Naive thymus-derived CD8-positive, alpha-beta T cell (primary cell): ENCODE data around the gene GAL3ST2. TPM values are rescaled to one million over a fixed set of nuclear protein-coding genes. Genes with fewer than 3 reads are reported as not detected.
"Not testable (repeated sequence)": the region's sequence is repeated elsewhere in the genome, so short reads cannot be mapped to it uniquely, and the experiment has no call there.

Experiments
- ATAC-seq, 2 donors: fragments of 150-1000 bp; cut with Tn5 transposase in 1 of 2; sonication (Bioruptor Pico), chemical (Tn5 transposase) in 1 of 2; 1 replicate in 1 of 2; 2 replicates in 1 of 2; pipeline ENCODE4 v1.10.0; 2021; ENCODE audit warnings: mild to moderate bottlenecking in 2 of 2, moderate library complexity in 2 of 2
- POLR2A ChIA-PET: fragments of 350-600 bp; sonication (Branson Sonifier 250); formaldehyde crosslinking; loops from one replicate; lab custom pipeline; 2021; ENCODE audit warnings: antibody characterized with exemption; lab: Charles Lee
- DNase-seq, 10 donors: peaks; one replicate each; pipeline versions ENCODE4 v3.0.0 to v3.0.0-alpha.2; 2020 to 2022
- H3K27ac Mint-ChIP-seq, 10 donors: one replicate each; pipeline ENCODE4 v1.8.0; 2020 to 2022; ENCODE audit warnings: mild to moderate bottlenecking in 10 of 10, mixed read lengths in 10 of 10, moderate library complexity in 4 of 10, inconsistent platforms in 1 of 10
- H3K27me3 Mint-ChIP-seq, 5 donors: one replicate each; pipeline ENCODE4 v1.8.0; 2021 to 2022; ENCODE audit warnings: mixed read lengths in 5 of 5
- H3K36me3 Mint-ChIP-seq, 3 donors: one replicate each; pipeline ENCODE4 v1.8.0; 2020 to 2022; ENCODE audit warnings: mixed read lengths in 3 of 3, mild to moderate bottlenecking in 2 of 3, inconsistent platforms in 1 of 3
- H3K4me1 Mint-ChIP-seq, 4 donors: one replicate each; pipeline ENCODE4 v1.8.0; 2021 to 2022; ENCODE audit warnings: mixed read lengths in 4 of 4
- H3K4me3 Mint-ChIP-seq, 10 donors: one replicate each; pipeline ENCODE4 v1.8.0; 2020 to 2022; ENCODE audit warnings: mild to moderate bottlenecking in 10 of 10, mixed read lengths in 10 of 10, moderate library complexity in 6 of 10, inconsistent platforms in 1 of 10
- H3K9me3 Mint-ChIP-seq, 9 donors: one replicate each; pipeline ENCODE4 v1.8.0; 2020 to 2022; ENCODE audit warnings: mixed read lengths in 9 of 9, mild to moderate bottlenecking in 3 of 9, inconsistent platforms in 1 of 9, moderate library complexity in 1 of 9
- polyA plus RNA-seq, 3 donors: library from polyadenylated mRNA; unstranded; fragments of 300-500 nt; fragmentation: Illumina TruSeq; gene quantifications; one replicate each; pipeline ENCODE4 v1.2.3, GENCODE V29; 2021
- total RNA-seq, 8 experiments: library from RNA in 2 of 8; stranded (reverse) in 2 of 8; gene quantifications; one replicate each; pipeline ENCODE4 v1.2.3 and lab custom pipeline; 2021 to 2026

GAL3ST2 gene
- total and polyA plus RNA-seq, 5 experiments from 2014 or later = not detected

GRCh38 chr2:241738040-241738686, 38.5 kb upstream of the GAL3ST2 start:
- Mint-ChIP-seq H3K27ac (peak overlapping the region in 2 of 10 donors; percentile 58 to 66), H3K4me1 (peaks cover 11 to 49% (median 35%) of the 10 kb centered on the region in 4 donors), H3K9me3 (no peaks in the 10 kb centered on the region), H3K36me3 (no peaks in the 10 kb centered on the region), H3K4me3 (peak overlapping the region in 3 of 10 donors; percentile 6 to 52 (median 22)), H3K27me3 (no peaks in the 10 kb centered on the region)
- ATAC-seq (no peak), DNase-seq (no peak)
- POLR2A ChIA-PET = interaction anchor here (0.6 kb wide), 1 partner anchor 37 kb away, joined by 4 read pairs; no protein-coding TSS in a partner anchor

GRCh38 chr2:241739177-241739576, 37.4 kb upstream of the GAL3ST2 start:
- ATAC-seq (no peak), DNase-seq (no peak)
- no peaks in the 10 kb centered on the region for H3K9me3 Mint-ChIP-seq
- H3K4me1 Mint-ChIP-seq = peaks cover 11 to 43% (median 33%) of the 10 kb centered on the region in 4 donors
- POLR2A ChIA-PET = no interaction called here
- H3K36me3 Mint-ChIP-seq = peaks cover 0 to 7% (median 0%) of the 10 kb centered on the region in 3 donors
- no peaks in the 10 kb centered on the region for H3K27me3 Mint-ChIP-seq
- H3K27ac Mint-ChIP-seq = peak overlapping the region in 1 of 10 donors; percentile 51
- H3K4me3 Mint-ChIP-seq = peak overlapping the region in 2 of 10 donors; percentile 61 to 63

GRCh38 chr2:241739651-241740050, 37.0 kb upstream of the GAL3ST2 start:
- ATAC-seq = no peak
- Mint-ChIP-seq H3K4me3 (peak overlapping the region in 8 of 10 donors; percentile 24 to 63 (median 56)), H3K4me1 (peaks cover 11 to 43% (median 33%) of the 10 kb centered on the region in 4 donors)

GRCh38 chr2:241741016-241741415, 35.6 kb upstream of the GAL3ST2 start:
- no peaks in the 10 kb centered on the region for H3K9me3 Mint-ChIP-seq
- H3K27ac Mint-ChIP-seq = peak overlapping the region in 7 of 10 donors; percentile 22 to 83 (median 34)
- H3K4me1 Mint-ChIP-seq = peaks cover 11 to 39% (median 33%) of the 10 kb centered on the region in 4 donors
- peak; percentile 50 to 73 for ATAC-seq
- POLR2A ChIA-PET = interaction anchor here (0.6 kb wide), 1 partner anchor 9 kb away, joined by 3 read pairs; no protein-coding TSS in a partner anchor
- no peaks in the 10 kb centered on the region for H3K27me3 Mint-ChIP-seq
- peak in 3 of 10 donors; percentile 8 to 36 (median 24) for DNase-seq
- peaks cover 8 to 24% (median 12%) of the 10 kb centered on the region in 3 donors for H3K36me3 Mint-ChIP-seq
- peak overlapping the region; percentile 36 to 77 (median 61) for H3K4me3 Mint-ChIP-seq

More at GRCh38 chr2:241739651-241740050, 37.0 kb upstream of the GAL3ST2 start:
- DNase-seq = no peak
- H3K27ac Mint-ChIP-seq = peak overlapping the region in 8 of 10 donors; percentile 19 to 79 (median 46)
- no peaks in the 10 kb centered on the region for H3K27me3 Mint-ChIP-seq
- POLR2A ChIA-PET = interaction anchor here (0.5 to 0.9 kb wide), 2 partner anchors 37 to 288 kb away, joined by 3 read pairs; no protein-coding TSS in a partner anchor
- no peaks in the 10 kb centered on the region for H3K9me3 Mint-ChIP-seq
- peaks cover 0 to 10% (median under 1%) of the 10 kb centered on the region in 3 donors for H3K36me3 Mint-ChIP-seq

DNA sequence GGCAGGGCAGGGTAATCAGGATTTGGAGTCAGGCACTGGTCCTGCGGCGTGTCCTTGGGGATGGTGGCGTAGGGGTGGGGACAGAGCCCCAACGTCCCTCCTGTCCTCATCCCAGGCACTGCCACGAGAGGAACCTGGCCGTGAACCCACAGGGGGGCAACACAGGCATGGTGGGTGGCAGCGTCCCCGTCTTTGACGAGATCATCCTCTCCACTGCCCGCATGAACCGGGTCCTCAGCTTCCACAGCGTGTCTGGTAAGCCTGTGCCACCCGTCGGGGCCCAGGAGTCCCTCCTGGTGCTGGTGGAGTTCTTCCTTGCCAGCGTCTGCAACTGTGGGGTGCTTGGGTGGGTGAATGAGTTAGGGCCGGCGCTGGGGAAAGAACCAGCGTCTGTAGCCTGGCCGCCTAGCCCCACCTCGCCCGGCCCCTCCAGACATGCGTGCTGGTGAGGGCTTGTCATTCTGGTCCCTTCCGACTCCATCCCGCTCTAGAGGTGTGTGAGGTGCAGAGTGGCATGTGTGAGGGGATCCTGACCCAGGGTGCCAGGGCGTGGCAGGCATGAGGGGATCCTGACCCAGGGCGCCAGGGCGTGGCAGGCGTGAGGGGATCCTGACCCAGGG, 34.2 kb upstream of the GAL3ST2 start:
- Mint-ChIP-seq H3K4me3 (no peak overlapping the region), H3K9me3 (no peaks in the 10 kb centered on the region), H3K27me3 (no peaks in the 10 kb centered on the region), H3K36me3 (peaks cover 11 to 34% (median 17%) of the 10 kb centered on the region in 3 donors), H3K27ac (no peak overlapping the region), H3K4me1 (peaks cover 12 to 34% (median 30%) of the 10 kb centered on the region in 4 donors)
- DNase-seq (no peak), ATAC-seq (no peak)
- POLR2A ChIA-PET = no interaction called here

DNA sequence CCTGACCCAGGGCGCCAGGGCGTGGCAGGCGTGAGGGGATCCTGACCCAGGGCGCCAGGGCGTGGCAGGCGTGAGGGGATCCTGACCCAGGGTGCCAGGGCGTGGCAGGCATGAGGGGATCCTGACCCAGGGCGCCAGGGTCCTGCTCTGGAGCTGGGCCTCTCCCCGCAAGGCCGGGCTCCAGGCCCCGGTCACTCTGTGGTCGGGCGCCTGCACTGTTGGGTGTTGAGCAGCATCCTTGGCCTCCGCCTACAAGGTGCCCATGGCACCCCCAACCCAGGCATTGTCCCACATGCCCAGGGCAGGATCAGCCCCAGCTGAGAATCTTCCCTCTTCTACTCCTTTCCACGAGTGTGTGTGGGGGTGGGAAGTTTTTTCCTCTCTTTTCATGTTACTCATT, 33.6 kb upstream of the GAL3ST2 start:
- POLR2A ChIA-PET, H3K27ac Mint-ChIP-seq, H3K4me3 Mint-ChIP-seq, H3K27me3 Mint-ChIP-seq, ATAC-seq, DNase-seq, H3K9me3 Mint-ChIP-seq: not testable (repeated sequence)
- Mint-ChIP-seq H3K36me3 (peaks cover 11 to 37% (median 17%) of the 10 kb centered on the region in 3 donors), H3K4me1 (peaks cover 10 to 29% (median 25%) of the 10 kb centered on the region in 4 donors)

- no peak for ATAC-seq
- POLR2A ChIA-PET = interaction anchor here (0.6 kb wide), 1 partner anchor 30 kb away, joined by 4 read pairs; no protein-coding TSS in a partner anchor
- peaks cover 11 to 38% (median 19%) of the 10 kb centered on the region in 3 donors for H3K36me3 Mint-ChIP-seq
- H3K27ac Mint-ChIP-seq = peak overlapping the region in 2 of 10 donors; percentile 29 to 47
- no peak for DNase-seq
- H3K9me3 Mint-ChIP-seq = no peaks in the 10 kb centered on the region
- H3K4me1 Mint-ChIP-seq = peaks cover 8 to 27% (median 24%) of the 10 kb centered on the region in 4 donors
- no peaks in the 10 kb centered on the region for H3K27me3 Mint-ChIP-seq
- H3K4me3 Mint-ChIP-seq = no peak overlapping the region
These were observed 33.0 kb upstream of the GAL3ST2 start for GRCh38 chr2:241743620-241744019.

GRCh38 chr2:241744028-241744754, 32.4 kb upstream of the GAL3ST2 start:
- Mint-ChIP-seq H3K27ac (peak overlapping the region in 1 of 10 donors; percentile 48), H3K4me1 (peaks cover 6 to 23% (median 22%) of the 10 kb centered on the region in 4 donors), H3K36me3 (peaks cover 11 to 39% (median 19%) of the 10 kb centered on the region in 3 donors), H3K4me3 (no peak overlapping the region), H3K27me3 (no peaks in the 10 kb centered on the region), H3K9me3 (no peaks in the 10 kb centered on the region)
- POLR2A ChIA-PET = interaction anchor here (0.6 kb wide), 1 partner anchor 31 kb away, joined by 4 read pairs; no protein-coding TSS in a partner anchor
- DNase-seq = no peak
- no peak for ATAC-seq

DNA sequence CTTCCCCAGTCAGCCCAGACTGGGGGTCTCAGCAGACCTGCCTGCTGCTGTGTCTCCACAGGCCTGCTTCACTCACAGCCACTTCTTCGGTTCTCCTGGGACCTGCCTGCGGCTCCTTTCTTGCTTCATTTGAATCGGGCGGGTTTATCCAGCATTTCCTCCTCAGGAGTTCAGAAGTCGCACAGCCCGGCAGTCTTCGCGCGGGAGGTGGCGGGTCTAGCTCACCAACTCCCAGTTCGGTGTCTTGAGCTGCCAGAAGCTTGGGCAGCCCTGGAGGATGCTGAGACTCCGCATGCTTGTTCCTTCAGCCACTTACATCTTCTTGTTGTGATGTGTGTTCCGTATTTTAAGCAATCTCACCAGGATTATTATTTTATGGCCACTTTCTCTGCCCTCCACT, 31.3 kb upstream of the GAL3ST2 start:
- Mint-ChIP-seq H3K4me3 (no peak overlapping the region), H3K9me3 (no peaks in the 10 kb centered on the region), H3K36me3 (peaks cover 11 to 45% (median 19%) of the 10 kb centered on the region in 3 donors), H3K27ac (peak overlapping the region in 2 of 10 donors; percentile 10 to 83), H3K4me1 (peaks cover 6 to 13% (median 12%) of the 10 kb centered on the region in 4 donors), H3K27me3 (no peaks in the 10 kb centered on the region)
- no peak for ATAC-seq
- POLR2A ChIA-PET = no interaction called here
- no peak for DNase-seq

DNA sequence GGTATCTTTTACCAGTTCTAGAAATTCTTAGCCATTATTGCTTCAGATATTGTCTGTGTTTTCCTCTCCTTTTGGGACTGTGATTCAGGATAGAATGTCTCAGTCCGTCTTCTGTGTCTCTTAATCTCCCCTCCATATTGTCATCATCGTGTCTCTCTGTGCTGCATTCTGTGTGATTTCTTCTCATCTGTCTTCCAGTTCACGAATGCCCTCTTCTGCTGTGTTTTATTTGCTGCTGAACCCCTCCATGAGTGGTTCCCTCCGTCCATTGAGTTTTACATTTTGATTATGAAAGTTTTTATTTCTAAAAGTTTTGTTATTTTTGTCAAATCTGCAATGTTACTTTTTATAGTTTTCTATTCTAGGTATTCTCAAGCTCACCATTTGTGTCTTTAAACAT, 30.5 kb upstream of the GAL3ST2 start:
- Mint-ChIP-seq H3K27ac (no peak overlapping the region), H3K36me3 (peaks cover 11 to 46% (median 19%) of the 10 kb centered on the region in 3 donors), H3K4me1 (peaks cover 3 to 5% (median 4%) of the 10 kb centered on the region in 4 donors), H3K9me3 (no peaks in the 10 kb centered on the region), H3K27me3 (no peaks in the 10 kb centered on the region), H3K4me3 (no peak overlapping the region)
- DNase-seq (no peak), ATAC-seq (no peak)
- POLR2A ChIA-PET = no interaction called here

GRCh38 chr2:241748468-241749256, 28.0 kb upstream of the GAL3ST2 start:
- ATAC-seq (no peak), DNase-seq (no peak)
- Mint-ChIP-seq H3K36me3 (peaks cover 11 to 49% (median 19%) of the 10 kb centered on the region in 3 donors), H3K27me3 (no peaks in the 10 kb centered on the region), H3K4me3 (no peak overlapping the region), H3K4me1 (peaks cover 0 to 2% (median 0%) of the 10 kb centered on the region in 4 donors), H3K27ac (peak overlapping the region in 1 of 10 donors; percentile 87), H3K9me3 (no peaks in the 10 kb centered on the region)
- POLR2A ChIA-PET = no interaction called here
